Thyroid gland (tissue), 4 donors: Measurements from ENCODE around the gene PLCH1.

Experiments
- POLR2A ChIP-seq, 2 donors: fragments of 450-650 bp; IDR thresholded peaks; one replicate each; pipeline ENCODE4 v1.6.1; 2017; ENCODE audit warnings: antibody characterized with exemption in 2 of 2, mild to moderate bottlenecking in 2 of 2, moderate library complexity in 1 of 2
- TF ChIP-seq, protein P1 (sequence below), 6 experiments: fragments of 200-600 bp in 3 of 6; fragments of 450-650 bp in 3 of 6; sonication (generic) in 3 of 6; IDR thresholded peaks; one replicate each; pipeline ENCODE4 v1.5.1; 2016 to 2019; ENCODE audit warnings: antibody characterized with exemption in 6 of 6, mild to moderate bottlenecking in 2 of 6, inconsistent platforms in 1 of 6, moderate library complexity in 1 of 6

DNA sequence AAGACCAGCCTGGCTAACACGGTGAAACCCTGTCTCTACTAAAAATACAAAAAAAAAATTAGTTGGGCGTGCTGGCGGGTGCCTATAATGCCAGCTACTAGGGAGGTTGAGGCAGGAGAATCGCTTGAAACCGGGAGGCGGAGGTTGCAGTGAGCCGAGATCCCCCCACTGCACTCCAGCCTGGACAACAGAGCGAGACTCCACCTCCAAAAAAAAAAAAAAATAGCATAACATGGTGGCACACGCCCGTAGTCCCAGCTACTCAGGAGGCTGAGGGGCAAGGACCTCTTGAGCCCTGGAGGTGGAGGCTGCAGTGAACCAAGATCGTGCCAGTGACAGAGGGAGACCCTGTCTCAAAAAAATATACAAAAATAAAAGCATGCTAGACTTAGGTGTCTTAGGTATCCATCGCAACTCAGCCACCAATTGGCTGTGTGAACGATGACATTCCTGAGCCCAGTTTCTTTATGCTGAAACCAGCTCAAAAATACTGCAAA is 6.2 kb downstream of the PLCH1 start:
- TF ChIP-seq, protein P1, sequence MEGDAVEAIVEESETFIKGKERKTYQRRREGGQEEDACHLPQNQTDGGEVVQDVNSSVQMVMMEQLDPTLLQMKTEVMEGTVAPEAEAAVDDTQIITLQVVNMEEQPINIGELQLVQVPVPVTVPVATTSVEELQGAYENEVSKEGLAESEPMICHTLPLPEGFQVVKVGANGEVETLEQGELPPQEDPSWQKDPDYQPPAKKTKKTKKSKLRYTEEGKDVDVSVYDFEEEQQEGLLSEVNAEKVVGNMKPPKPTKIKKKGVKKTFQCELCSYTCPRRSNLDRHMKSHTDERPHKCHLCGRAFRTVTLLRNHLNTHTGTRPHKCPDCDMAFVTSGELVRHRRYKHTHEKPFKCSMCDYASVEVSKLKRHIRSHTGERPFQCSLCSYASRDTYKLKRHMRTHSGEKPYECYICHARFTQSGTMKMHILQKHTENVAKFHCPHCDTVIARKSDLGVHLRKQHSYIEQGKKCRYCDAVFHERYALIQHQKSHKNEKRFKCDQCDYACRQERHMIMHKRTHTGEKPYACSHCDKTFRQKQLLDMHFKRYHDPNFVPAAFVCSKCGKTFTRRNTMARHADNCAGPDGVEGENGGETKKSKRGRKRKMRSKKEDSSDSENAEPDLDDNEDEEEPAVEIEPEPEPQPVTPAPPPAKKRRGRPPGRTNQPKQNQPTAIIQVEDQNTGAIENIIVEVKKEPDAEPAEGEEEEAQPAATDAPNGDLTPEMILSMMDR (IDR thresholded peaks at IDR 0.05): no peak
- no peak for TF ChIP-seq POLR2A (IDR thresholded peaks at IDR 0.05)
